ENCODE results near the gene UTP25. TPM values are rescaled to one million over a fixed set of nuclear protein-coding genes. Genes with fewer than 3 reads are reported as not detected.

UTP25 gene
- total RNA-seq, 1 experiment from 2014 or later: 4.8 TPM

GRCh38 chr1:209883341-209883971, 55.7 kb downstream of the UTP25 start (continued):
- no peak for TF ChIP-seq ZNF138 (CRISPR knock-in tag; conservative IDR thresholded peaks at IDR 0.05)

DNA sequence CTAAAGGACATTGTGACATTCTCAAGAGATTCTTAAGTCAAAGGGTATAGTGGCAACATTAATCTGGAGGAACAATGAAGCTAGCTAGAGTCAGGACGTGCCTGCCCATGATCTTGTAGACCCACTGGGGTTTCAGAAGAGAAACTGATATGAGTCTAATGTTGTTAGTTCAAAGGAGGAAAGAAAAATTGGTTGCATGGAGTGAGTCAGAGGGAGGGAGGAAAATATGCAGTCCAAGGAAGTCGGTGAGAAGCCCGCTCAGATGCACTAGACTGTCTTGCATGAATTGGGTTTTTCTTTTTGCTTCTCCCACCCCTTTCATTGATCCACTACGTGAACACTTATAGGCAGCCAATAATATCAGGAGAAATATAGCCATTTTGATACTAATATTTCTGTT, 56.5 kb downstream of the UTP25 start:
- ChIA-PET POLR2A (no interaction called here), CTCF (interaction anchor here (1.0 kb wide), 1 partner anchor 9 kb away, joined by 3 read pairs; no protein-coding TSS in a partner anchor)
- Mint-ChIP-seq H3K27ac (no peak overlapping the region), H3K4me3 (no peak overlapping the region), H3K27me3 (ENCODE audit: low read depth) (no peaks in the 10 kb centered on the region; the same call in 1 of the 2 replicates), H3K36me3 (no peaks in the 10 kb centered on the region), H3K4me1 (peaks cover 5% of the 10 kb centered on the region), H3K9me3 (peaks cover 6% of the 10 kb centered on the region)
- no peak for TF ChIP-seq PRRX2 (CRISPR knock-in tag; IDR thresholded peaks at IDR 0.05)
- no peak for TF ChIP-seq NFATC4 (CRISPR knock-in tag; IDR thresholded peaks at IDR 0.05)
- TF ChIP-seq IRF2 (CRISPR knock-in tag; IDR thresholded peaks at IDR 0.05; ENCODE audit: borderline replicate concordance, low read depth): no peak
- no peak for TF ChIP-seq MYBL2 (CRISPR knock-in tag; IDR thresholded peaks at IDR 0.05)
- no peak for ATAC-seq
- no peak for DNase-seq (ENCODE audit: low spot score)

- Mint-ChIP-seq H3K27me3 (ENCODE audit: low read depth) (no peaks in the 10 kb centered on the region; the same call in 1 of the 2 replicates), H3K36me3 (no peaks in the 10 kb centered on the region), H3K9me3 (peaks cover 6% of the 10 kb centered on the region), H3K4me3 (no peak overlapping the region), H3K27ac (no peak overlapping the region), H3K4me1 (peaks cover 5% of the 10 kb centered on the region)
- TF ChIP-seq CREM (CRISPR knock-in tag; IDR thresholded peaks at IDR 0.05) (no peak), MYBL2 (CRISPR knock-in tag; IDR thresholded peaks at IDR 0.05) (no peak), ELF4 (CRISPR knock-in tag; IDR thresholded peaks at IDR 0.05; ENCODE audit: low read depth) (no peak), GABPB1 (CRISPR knock-in tag; IDR thresholded peaks at IDR 0.05) (no peak), OVOL2 (CRISPR knock-in tag; IDR thresholded peaks at IDR 0.05; ENCODE audit: borderline replicate concordance) (no peak), RELA (CRISPR knock-in tag; IDR thresholded peaks at IDR 0.05; ENCODE audit: borderline replicate concordance) (no peak), FOXP4 (CRISPR knock-in tag; IDR thresholded peaks at IDR 0.05) (no peak), NFE2L1 (CRISPR knock-in tag; IDR thresholded peaks at IDR 0.05) (no peak), MAX (CRISPR knock-in tag; IDR thresholded peaks at IDR 0.05) (no peak), NFATC4 (CRISPR knock-in tag; IDR thresholded peaks at IDR 0.05) (no peak), CDX4 (CRISPR knock-in tag; IDR thresholded peaks at IDR 0.05; ENCODE audit: borderline replicate concordance) (no peak), NR2C2 (CRISPR knock-in tag; IDR thresholded peaks at IDR 0.05) (no peak), MXD4 (CRISPR knock-in tag; IDR thresholded peaks at IDR 0.05; ENCODE audit: borderline replicate concordance) (no peak), ZNF416 (CRISPR knock-in tag; IDR thresholded peaks at IDR 0.05) (no peak), E2F4 (CRISPR knock-in tag; IDR thresholded peaks at IDR 0.05; ENCODE audit: borderline replicate concordance, low read depth) (no peak)
- TF ChIP-seq, protein P1, sequence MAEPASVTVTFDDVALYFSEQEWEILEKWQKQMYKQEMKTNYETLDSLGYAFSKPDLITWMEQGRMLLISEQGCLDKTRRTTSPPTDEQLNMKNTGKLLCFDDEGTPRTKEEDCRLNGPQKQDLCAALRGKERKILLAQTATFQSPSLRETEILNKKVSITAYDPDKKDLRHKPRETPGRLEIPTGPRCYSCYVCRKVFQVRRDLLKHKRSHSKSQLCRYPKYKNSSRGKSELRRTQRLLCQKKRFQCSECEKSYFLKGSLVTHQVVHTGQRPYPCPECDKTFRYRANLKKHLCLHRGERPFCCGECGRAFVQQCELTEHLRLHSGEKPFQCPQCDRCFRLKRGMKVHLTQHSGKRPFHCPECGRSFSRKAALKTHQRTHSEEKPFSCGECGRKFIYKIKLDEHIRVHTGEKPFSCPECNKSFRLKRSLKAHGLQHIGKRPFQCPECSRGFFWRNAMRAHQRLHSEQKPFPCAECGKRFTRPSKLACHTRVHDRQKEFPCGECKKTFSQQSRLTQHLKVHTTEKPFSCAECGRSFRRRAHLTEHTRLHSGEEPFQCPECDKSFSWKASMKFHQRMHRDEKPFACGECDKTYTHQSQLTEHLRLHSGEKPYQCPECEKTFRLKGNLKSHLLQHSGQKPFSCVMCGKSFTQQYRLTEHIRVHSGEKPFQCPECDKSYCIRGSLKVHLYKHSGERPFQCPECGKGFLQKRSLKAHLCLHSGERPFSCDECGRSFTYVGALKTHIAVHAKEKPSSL (CRISPR knock-in tag; conservative IDR thresholded peaks at IDR 0.05): no peak
- TF ChIP-seq, protein P2, sequence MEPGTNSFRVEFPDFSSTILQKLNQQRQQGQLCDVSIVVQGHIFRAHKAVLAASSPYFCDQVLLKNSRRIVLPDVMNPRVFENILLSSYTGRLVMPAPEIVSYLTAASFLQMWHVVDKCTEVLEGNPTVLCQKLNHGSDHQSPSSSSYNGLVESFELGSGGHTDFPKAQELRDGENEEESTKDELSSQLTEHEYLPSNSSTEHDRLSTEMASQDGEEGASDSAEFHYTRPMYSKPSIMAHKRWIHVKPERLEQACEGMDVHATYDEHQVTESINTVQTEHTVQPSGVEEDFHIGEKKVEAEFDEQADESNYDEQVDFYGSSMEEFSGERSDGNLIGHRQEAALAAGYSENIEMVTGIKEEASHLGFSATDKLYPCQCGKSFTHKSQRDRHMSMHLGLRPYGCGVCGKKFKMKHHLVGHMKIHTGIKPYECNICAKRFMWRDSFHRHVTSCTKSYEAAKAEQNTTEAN (CRISPR knock-in tag; IDR thresholded peaks at IDR 0.05): no peak
- TF ChIP-seq, protein P3, sequence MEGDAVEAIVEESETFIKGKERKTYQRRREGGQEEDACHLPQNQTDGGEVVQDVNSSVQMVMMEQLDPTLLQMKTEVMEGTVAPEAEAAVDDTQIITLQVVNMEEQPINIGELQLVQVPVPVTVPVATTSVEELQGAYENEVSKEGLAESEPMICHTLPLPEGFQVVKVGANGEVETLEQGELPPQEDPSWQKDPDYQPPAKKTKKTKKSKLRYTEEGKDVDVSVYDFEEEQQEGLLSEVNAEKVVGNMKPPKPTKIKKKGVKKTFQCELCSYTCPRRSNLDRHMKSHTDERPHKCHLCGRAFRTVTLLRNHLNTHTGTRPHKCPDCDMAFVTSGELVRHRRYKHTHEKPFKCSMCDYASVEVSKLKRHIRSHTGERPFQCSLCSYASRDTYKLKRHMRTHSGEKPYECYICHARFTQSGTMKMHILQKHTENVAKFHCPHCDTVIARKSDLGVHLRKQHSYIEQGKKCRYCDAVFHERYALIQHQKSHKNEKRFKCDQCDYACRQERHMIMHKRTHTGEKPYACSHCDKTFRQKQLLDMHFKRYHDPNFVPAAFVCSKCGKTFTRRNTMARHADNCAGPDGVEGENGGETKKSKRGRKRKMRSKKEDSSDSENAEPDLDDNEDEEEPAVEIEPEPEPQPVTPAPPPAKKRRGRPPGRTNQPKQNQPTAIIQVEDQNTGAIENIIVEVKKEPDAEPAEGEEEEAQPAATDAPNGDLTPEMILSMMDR (IDR thresholded peaks at IDR 0.05): no peak
- TF ChIP-seq, protein P4, sequence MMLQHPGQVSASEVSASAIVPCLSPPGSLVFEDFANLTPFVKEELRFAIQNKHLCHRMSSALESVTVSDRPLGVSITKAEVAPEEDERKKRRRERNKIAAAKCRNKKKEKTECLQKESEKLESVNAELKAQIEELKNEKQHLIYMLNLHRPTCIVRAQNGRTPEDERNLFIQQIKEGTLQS (CRISPR knock-in tag; conservative IDR thresholded peaks at IDR 0.05): no peak
- POLR2A ChIA-PET: no interaction called here
- DNase-seq (ENCODE audit: low spot score) (no peak), ATAC-seq (no peak)
- CTCF ChIA-PET: interaction anchor here (1.0 kb wide), 1 partner anchor 9 kb away, joined by 3 read pairs; no protein-coding TSS in a partner anchor
These were observed 56.9 kb downstream of the UTP25 start for GRCh38 chr1:209884665-209885117.
